ENCODE measurements around the gene PRKCH.

- TF ChIP-seq, protein P1, sequence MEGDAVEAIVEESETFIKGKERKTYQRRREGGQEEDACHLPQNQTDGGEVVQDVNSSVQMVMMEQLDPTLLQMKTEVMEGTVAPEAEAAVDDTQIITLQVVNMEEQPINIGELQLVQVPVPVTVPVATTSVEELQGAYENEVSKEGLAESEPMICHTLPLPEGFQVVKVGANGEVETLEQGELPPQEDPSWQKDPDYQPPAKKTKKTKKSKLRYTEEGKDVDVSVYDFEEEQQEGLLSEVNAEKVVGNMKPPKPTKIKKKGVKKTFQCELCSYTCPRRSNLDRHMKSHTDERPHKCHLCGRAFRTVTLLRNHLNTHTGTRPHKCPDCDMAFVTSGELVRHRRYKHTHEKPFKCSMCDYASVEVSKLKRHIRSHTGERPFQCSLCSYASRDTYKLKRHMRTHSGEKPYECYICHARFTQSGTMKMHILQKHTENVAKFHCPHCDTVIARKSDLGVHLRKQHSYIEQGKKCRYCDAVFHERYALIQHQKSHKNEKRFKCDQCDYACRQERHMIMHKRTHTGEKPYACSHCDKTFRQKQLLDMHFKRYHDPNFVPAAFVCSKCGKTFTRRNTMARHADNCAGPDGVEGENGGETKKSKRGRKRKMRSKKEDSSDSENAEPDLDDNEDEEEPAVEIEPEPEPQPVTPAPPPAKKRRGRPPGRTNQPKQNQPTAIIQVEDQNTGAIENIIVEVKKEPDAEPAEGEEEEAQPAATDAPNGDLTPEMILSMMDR (IDR thresholded peaks at IDR 0.05): no peak
- TF ChIP-seq ZFX (IDR thresholded peaks at IDR 0.05; ENCODE audit: borderline replicate concordance): no peak
Observed at GRCh38 chr14:61277232-61277631, 44.1 kb upstream of the PRKCH start.

Data from 22Rv1 (cell line).